WTC11 (cell line): ENCODE data around the gene MARCHF10. TPM values are rescaled to one million over a fixed set of nuclear protein-coding genes. Genes with fewer than 3 reads are reported as not detected.

Source experiments
- ATAC-seq: fragments of 200-7000 bp; cut with Tn5 transposase; 2 replicates; pipeline ENCODE4 v1.10.0; 2021; ENCODE audit warnings: mild to moderate bottlenecking, moderate library complexity
- CTCF ChIA-PET: fragments of 300-600 bp; sonication (Branson Sonifier 250); formaldehyde crosslinking; loops from one replicate; lab custom pipeline; 2021; ENCODE audit warnings: antibody characterized with exemption; lab: Charles Lee
- POLR2A ChIA-PET: fragments of 350-600 bp; sonication (Branson Sonifier 250); formaldehyde crosslinking; loops from one replicate; lab custom pipeline; 2021; ENCODE audit warnings: antibody characterized with exemption; lab: Charles Lee
- DNase-seq: peaks from one replicate; pipeline ENCODE4 v3.0.0; 2021; ENCODE audit warnings: low spot score
- H3K27ac Mint-ChIP-seq: 2 replicates; pipeline ENCODE4 v1.8.0; 2021; ENCODE audit warnings: mixed read lengths
- H3K27me3 Mint-ChIP-seq: 2 replicates; pipeline ENCODE4 v1.8.0; 2021; ENCODE audit warnings: low read depth, mild to moderate bottlenecking, moderate library complexity, mixed read lengths
- H3K36me3 Mint-ChIP-seq: 2 replicates; pipeline ENCODE4 v1.8.0; 2021; ENCODE audit warnings: mixed read lengths
- H3K4me1 Mint-ChIP-seq: 2 replicates; pipeline ENCODE4 v1.8.0; 2022; ENCODE audit warnings: mixed read lengths
- H3K4me3 Mint-ChIP-seq: 2 replicates; pipeline ENCODE4 v1.8.0; 2021; ENCODE audit warnings: mild to moderate bottlenecking, moderate library complexity, mixed read lengths
- H3K9me3 Mint-ChIP-seq: 2 replicates; pipeline ENCODE4 v1.8.0; 2021; ENCODE audit warnings: mixed read lengths
- AFF4 ChIP-seq: sonication (generic); formaldehyde crosslinking; IDR thresholded peaks from 2 replicates; pipeline ENCODE4 v1.8.1; 2023; ENCODE audit warnings: mild to moderate bottlenecking, missing genetic modification reagents, borderline replicate concordance
- AR ChIP-seq: fragments of 250-450 bp; sonication (Bioruptor Pico); IDR thresholded peaks from 2 replicates; pipeline ENCODE4 v1.9.0; 2021; ENCODE audit warnings: mild to moderate bottlenecking
- ELF4 ChIP-seq: sonication (generic); formaldehyde crosslinking; IDR thresholded peaks from 2 replicates; pipeline ENCODE4 v1.8.1; 2022; ENCODE audit warnings: low read depth, mild to moderate bottlenecking, moderate library complexity, missing genetic modification reagents
- FOXK1 ChIP-seq: sonication (generic); formaldehyde crosslinking; IDR thresholded peaks from 2 replicates; pipeline ENCODE4 v1.8.0; 2022; ENCODE audit warnings: mild to moderate bottlenecking, moderate library complexity, missing genetic modification reagents
- JAZF1 ChIP-seq: fragments of 250-450 bp; sonication (Bioruptor Pico); IDR thresholded peaks from 2 replicates; pipeline ENCODE4 v1.9.0; 2021; ENCODE audit warnings: moderate library complexity, mild to moderate bottlenecking, inconsistent platforms
- MAX ChIP-seq: sonication (generic); formaldehyde crosslinking; IDR thresholded peaks from 2 replicates; pipeline ENCODE4 v1.8.0; 2022; ENCODE audit warnings: mild to moderate bottlenecking, missing genetic modification reagents
- MXD4 ChIP-seq: fragments of 250-450 bp; sonication (Bioruptor Pico); IDR thresholded peaks from 2 replicates; pipeline ENCODE4 v1.8.0; 2021; ENCODE audit warnings: mild to moderate bottlenecking, moderate library complexity, borderline replicate concordance
- NFATC4 ChIP-seq: fragments of 250-450 bp; sonication (Bioruptor Pico); IDR thresholded peaks from 2 replicates; pipeline ENCODE4 v1.9.0; 2021; ENCODE audit warnings: mild to moderate bottlenecking
- NFE2L1 ChIP-seq: sonication (generic); formaldehyde crosslinking; IDR thresholded peaks from 2 replicates; pipeline ENCODE4 v1.8.1; 2023; ENCODE audit warnings: missing genetic modification reagents
- NR3C1 ChIP-seq: sonication (generic); formaldehyde crosslinking; conservative IDR thresholded peaks from 2 replicates; pipeline ENCODE4 v1.8.1; 2023; ENCODE audit warnings: low read depth, mild to moderate bottlenecking, missing genetic modification reagents
- SMAD4 ChIP-seq: sonication (generic); formaldehyde crosslinking; IDR thresholded peaks from 2 replicates; pipeline ENCODE4 v1.8.0; 2022; ENCODE audit warnings: mild to moderate bottlenecking, missing genetic modification reagents
- SOX15 ChIP-seq: fragments of 250-450 bp; sonication (Bioruptor Pico); IDR thresholded peaks from 2 replicates; pipeline ENCODE4 v1.9.0; 2021; ENCODE audit warnings: mild to moderate bottlenecking
- TEAD1 ChIP-seq: sonication (generic); formaldehyde crosslinking; IDR thresholded peaks from 2 replicates; pipeline ENCODE4 v1.8.0; 2022; ENCODE audit warnings: mild to moderate bottlenecking, missing genetic modification reagents
- TEAD4 ChIP-seq: sonication (generic); formaldehyde crosslinking; IDR thresholded peaks from 2 replicates; pipeline ENCODE4 v1.8.0; 2022; ENCODE audit warnings: mild to moderate bottlenecking, missing genetic modification reagents
- TP53 ChIP-seq: sonication (generic); formaldehyde crosslinking; IDR thresholded peaks from 2 replicates; pipeline ENCODE4 v1.8.1; 2023; ENCODE audit warnings: mild to moderate bottlenecking, missing genetic modification reagents
- ZBTB21 ChIP-seq: sonication (generic); formaldehyde crosslinking; IDR thresholded peaks from 2 replicates; pipeline ENCODE4 v1.8.1; 2023; ENCODE audit warnings: mild to moderate bottlenecking, missing genetic modification reagents, borderline replicate concordance
- ZNF263 ChIP-seq: sonication (generic); formaldehyde crosslinking; IDR thresholded peaks from 2 replicates; pipeline ENCODE4 v1.8.1; 2022; ENCODE audit warnings: low read depth, mild to moderate bottlenecking, moderate library complexity, missing genetic modification reagents
- ZNF281 ChIP-seq: sonication (generic); formaldehyde crosslinking; IDR thresholded peaks from 2 replicates; pipeline ENCODE4 v1.8.0; 2023; ENCODE audit warnings: mild to moderate bottlenecking, missing genetic modification reagents
- ZNF532 ChIP-seq: fragments of 250-450 bp; sonication (Bioruptor Pico); IDR thresholded peaks from 2 replicates; pipeline ENCODE4 v1.9.0; 2021; ENCODE audit warnings: mild to moderate bottlenecking, borderline replicate concordance
- total RNA-seq: library from RNA; stranded (reverse); gene quantifications from 3 replicates; pipeline ENCODE4 v1.2.3, GENCODE V29; 2021

The MARCHF10 gene
- total RNA-seq, 1 experiment from 2014 or later = 1.0 TPM

- H3K9me3 Mint-ChIP-seq = peaks cover 22% of the 10 kb centered on the region
- peaks cover 13% of the 10 kb centered on the region for H3K36me3 Mint-ChIP-seq
- POLR2A ChIA-PET = no interaction called here
- H3K27me3 Mint-ChIP-seq = peaks cover 9% of the 10 kb centered on the region
- TF ChIP-seq AFF4 (CRISPR knock-in tag) (no peak), NFE2L1 (CRISPR knock-in tag) (no peak), ZNF263 (CRISPR knock-in tag) (no peak), ZBTB21 (CRISPR knock-in tag) (no peak), ZNF281 (CRISPR knock-in tag) (no peak), NFATC4 (CRISPR knock-in tag) (no peak), AR (no peak), SOX15 (CRISPR knock-in tag) (no peak), ELF4 (CRISPR knock-in tag) (no peak), NR3C1 (CRISPR knock-in tag) (no peak), TEAD1 (CRISPR knock-in tag) (no peak), FOXK1 (CRISPR knock-in tag) (no peak), SMAD4 (no peak), TEAD4 (CRISPR knock-in tag) (no peak), JAZF1 (CRISPR knock-in tag) (no peak), MAX (CRISPR knock-in tag) (no peak), TP53 (CRISPR knock-in tag) (no peak), ZNF532 (CRISPR knock-in tag) (no peak), MXD4 (CRISPR knock-in tag) (no peak)
- TF ChIP-seq, all 79 proteins: peak for 0
- H3K27ac Mint-ChIP-seq = no peak overlapping the region; the same call in 1 of the 2 replicates
- peaks cover 29% of the 10 kb centered on the region for H3K4me1 Mint-ChIP-seq
- CTCF ChIA-PET = interaction anchor here (1.1 kb wide), 1 partner anchor 103 kb away, joined by 3 read pairs; no protein-coding TSS in a partner anchor
- DNase-seq (peak; percentile 2), ATAC-seq (no peak)
- H3K4me3 Mint-ChIP-seq = no peak overlapping the region
These were observed 151.7 kb downstream of the MARCHF10 start for GRCh38 chr17:62656446-62656845.
